Neural cell (in vitro differentiated cells): Measurements from ENCODE around the gene ATP1B1. TPM values are rescaled to one million over a fixed set of nuclear protein-coding genes. Genes with fewer than 3 reads are reported as not detected.

Experiments used
- H2AFZ ChIP-seq: fragments of 200-600, 300-800 bp; sonication (generic), shearing (Covaris generic); 2 replicates; pipeline ENCODE4 v1.6.0; 2014; ENCODE audit warnings: low read depth, mild to moderate bottlenecking, antibody characterized with exemption, low read length, moderate library complexity
- H3F3A ChIP-seq: fragments of 200-600 bp; shearing (Covaris generic); 2 replicates; pipeline ENCODE4 v1.6.1; 2016; ENCODE audit warnings: mild to moderate bottlenecking, moderate library complexity, mixed read lengths, antibody characterized with exemption, low read length; ENCODE audit not compliant: insufficient read depth, poor library complexity, severe bottlenecking
- H3K27ac ChIP-seq: fragments of 200-600, 300-800 bp; sonication (generic), shearing (Covaris generic); 2 replicates; pipeline ENCODE4 v1.5.1; 2014; ENCODE audit warnings: mild to moderate bottlenecking, low read length, moderate library complexity
- H3K27me3 ChIP-seq: fragments of 300-800, 200-600 bp; sonication (generic), shearing (Covaris generic); 2 replicates; pipeline ENCODE4 v1.6.0; 2014; ENCODE audit warnings: mild to moderate bottlenecking, low read depth, low read length, moderate library complexity; ENCODE audit not compliant: insufficient read depth
- H3K36me3 ChIP-seq: fragments of 300-800, 200-600 bp; sonication (generic), shearing (Covaris generic); 2 replicates; pipeline ENCODE4 v1.5.1; 2014; ENCODE audit warnings: mild to moderate bottlenecking, antibody characterized with exemption, low read length, moderate library complexity; ENCODE audit not compliant: insufficient read depth
- H3K4me2 ChIP-seq: fragments of 300-800, 200-600 bp; sonication (generic), shearing (Covaris generic); 2 replicates; pipeline ENCODE4 v1.6.0; 2014; ENCODE audit warnings: mild to moderate bottlenecking, low read length
- H3K4me3 ChIP-seq: fragments of 300-800, 200-600 bp; sonication (generic), shearing (Covaris generic); 2 replicates; pipeline ENCODE4 v1.5.1; 2014; ENCODE audit warnings: mild to moderate bottlenecking, low read length, moderate library complexity
- H3K79me2 ChIP-seq: fragments of 200-600 bp; shearing (Covaris generic); replicated peaks from 2 replicates; pipeline ENCODE4 v1.6.0; 2014; ENCODE audit warnings: mild to moderate bottlenecking, low read length, moderate library complexity; ENCODE audit not compliant: insufficient read depth
- H3K9ac ChIP-seq: fragments of 300-800, 200-600 bp; sonication (generic), shearing (Covaris generic); 2 replicates; pipeline ENCODE4 v1.6.1; 2016; ENCODE audit warnings: mild to moderate bottlenecking, low read length, mixed read lengths
- H3K9me2 ChIP-seq: fragments of 200-600 bp; shearing (Covaris generic); 2 replicates; pipeline ENCODE4 v1.6.1; 2016; ENCODE audit warnings: mild to moderate bottlenecking, low read length, mixed read lengths; ENCODE audit not compliant: insufficient read depth
- H3K9me3 ChIP-seq: fragments of 200-600, 300-800 bp; sonication (generic), shearing (Covaris generic); 2 replicates; pipeline ENCODE4 v1.6.1; 2016; ENCODE audit warnings: mild to moderate bottlenecking, mixed run types, low read length, moderate library complexity, mixed read lengths
- H4K20me1 ChIP-seq: fragments of 200-600 bp; shearing (Covaris generic); 2 replicates; pipeline ENCODE4 v1.6.1; 2016; ENCODE audit warnings: mild to moderate bottlenecking, mixed run types; ENCODE audit not compliant: insufficient read depth
- CTCF ChIP-seq: fragments of 450-650 bp; IDR thresholded peaks from 2 replicates; pipeline ENCODE4 v1.5.1; 2014; ENCODE audit warnings: antibody characterized with exemption, mild to moderate bottlenecking, moderate library complexity; ENCODE audit not compliant: poor library complexity, severe bottlenecking
- EP300 ChIP-seq: fragments of 450-650 bp; conservative IDR thresholded peaks from 2 replicates; pipeline ENCODE4 v1.6.1; 2014; ENCODE audit warnings: antibody characterized with exemption, mild to moderate bottlenecking, moderate library complexity; ENCODE audit not compliant: poor library complexity, severe bottlenecking
- EZH2 ChIP-seq: fragments of 200-600, 300-800 bp; shearing (Covaris generic), sonication (generic); IDR thresholded peaks from 2 replicates; pipeline ENCODE4 v1.6.1; 2014; ENCODE audit warnings: antibody characterized with exemption, low read length, borderline replicate concordance, mild to moderate bottlenecking; ENCODE audit not compliant: insufficient read depth, poor library complexity, severe bottlenecking
- MXI1 ChIP-seq: fragments of 450-650 bp; conservative IDR thresholded peaks from 2 replicates; pipeline ENCODE4 v1.6.1; 2014; ENCODE audit warnings: antibody characterized with exemption, mild to moderate bottlenecking; ENCODE audit not compliant: poor library complexity, severe bottlenecking
- POLR2AphosphoS5 ChIP-seq: IDR thresholded peaks from 2 replicates; pipeline ENCODE4 v1.6.1; 2012
- RAD21 ChIP-seq: fragments of 450-650 bp; conservative IDR thresholded peaks from 2 replicates; pipeline ENCODE4 v1.6.1; 2014; ENCODE audit warnings: antibody characterized with exemption, mild to moderate bottlenecking, moderate library complexity
- REST ChIP-seq: IDR thresholded peaks from 2 replicates; pipeline ENCODE4 v1.6.1; 2012; ENCODE audit warnings: borderline replicate concordance
- SMC3 ChIP-seq: fragments of 450-650 bp; conservative IDR thresholded peaks from 2 replicates; pipeline ENCODE4 v1.6.1; 2014; ENCODE audit warnings: antibody characterized with exemption, mild to moderate bottlenecking, moderate library complexity; ENCODE audit not compliant: poor library complexity
- TAF1 ChIP-seq: IDR thresholded peaks from 2 replicates; pipeline ENCODE4 v1.6.1; 2012; ENCODE audit warnings: low read depth
- polyA plus RNA-seq: library from polyadenylated mRNA; depleted of rRNA; stranded (reverse); fragments of >200 nt; gene quantifications from 2 replicates; pipeline ENCODE4 v1.2.3, GENCODE V29; 2014

Gene ATP1B1
- polyA plus RNA-seq, 1 donor from 2014 or later, result 114 TPM

- Histone ChIP-seq H3K36me3 (no peaks in the 10 kb centered on the region), H4K20me1 (no peaks in the 10 kb centered on the region), H3K9ac (peak overlapping the region; percentile 64), H3K9me3 (no peaks in the 10 kb centered on the region), H2AFZ (no peak overlapping the region), H3K4me2 (no peak overlapping the region), H3K27ac (peak overlapping the region; percentile 92), H3K27me3 (no peaks in the 10 kb centered on the region), H3K79me2 (no peaks in the 10 kb centered on the region), H3K9me2 (no peaks in the 10 kb centered on the region), H3K4me3 (peak overlapping the region; percentile 54), H3F3A (no peaks in the 10 kb centered on the region)
- no peak for TF ChIP-seq TAF1
- TF ChIP-seq EP300, result no peak
- TF ChIP-seq SMC3, result no peak
- TF ChIP-seq REST, result no peak
- no peak for TF ChIP-seq POLR2AphosphoS5
- TF ChIP-seq EZH2, result no peak
- TF ChIP-seq RAD21, result no peak
- no peak for TF ChIP-seq MXI1
- TF ChIP-seq CTCF, result no peak
Measured at GRCh38 chr1:169085911-169086310, 20.6 kb upstream of the ATP1B1 start.

- Histone ChIP-seq H3K9ac (peak overlapping the region; percentile 64), H3K4me3 (peak overlapping the region; percentile 54), H3K79me2 (no peaks in the 10 kb centered on the region), H2AFZ (peak overlapping the region; percentile 22), H4K20me1 (no peaks in the 10 kb centered on the region), H3F3A (no peaks in the 10 kb centered on the region), H3K36me3 (no peaks in the 10 kb centered on the region), H3K27me3 (no peaks in the 10 kb centered on the region), H3K4me2 (peak overlapping the region; percentile 72), H3K9me2 (no peaks in the 10 kb centered on the region), H3K27ac (peak overlapping the region; percentile 92), H3K9me3 (no peaks in the 10 kb centered on the region)
- TF ChIP-seq EP300 (peak; percentile 96), RAD21 (peak; percentile 52), TAF1 (no peak), REST (no peak), EZH2 (no peak), CTCF (no peak), MXI1 (no peak), SMC3 (peak; percentile 45), POLR2AphosphoS5 (peak; percentile 66)
Measured at GRCh38 chr1:169086603-169087455, 19.7 kb upstream of the ATP1B1 start.
